GM10266 (cell line): ENCODE results near the gene PCDH9.

Source experiments
- DNase-seq: peaks from one replicate; pipeline ENCODE4 v3.0.0; 2012; ENCODE audit errors: extremely low spot score
- TF ChIP-seq, protein P1 (sequence below): IDR thresholded peaks from 2 replicates; pipeline ENCODE4 v1.5.1; 2012; ENCODE audit warnings: mild to moderate bottlenecking, low read depth; ENCODE audit not compliant: control insufficient read depth, insufficient read depth; ENCODE audit errors: missing control alignments

Gene PCDH9

DNA sequence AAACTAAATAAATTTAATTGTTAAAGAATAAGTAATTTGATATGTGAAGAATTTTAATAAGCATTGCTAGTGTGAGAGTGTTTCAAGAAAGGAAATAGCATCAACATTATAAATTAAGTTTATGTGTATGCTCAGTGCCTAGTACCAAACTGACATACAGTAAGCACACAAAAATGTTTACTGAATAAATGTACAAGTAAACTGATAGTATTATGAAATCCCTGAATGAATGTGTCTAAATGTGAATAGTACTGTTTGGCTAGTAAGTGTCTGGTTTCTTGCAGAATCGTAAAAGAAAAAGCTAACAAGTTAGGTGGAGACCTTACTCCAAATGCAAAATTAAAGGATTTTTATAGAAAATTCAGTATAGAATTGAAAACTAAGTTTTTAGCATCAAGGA, 233.6 kb downstream of the PCDH9 start:
- DNase-seq: no peak
- TF ChIP-seq, protein P1, sequence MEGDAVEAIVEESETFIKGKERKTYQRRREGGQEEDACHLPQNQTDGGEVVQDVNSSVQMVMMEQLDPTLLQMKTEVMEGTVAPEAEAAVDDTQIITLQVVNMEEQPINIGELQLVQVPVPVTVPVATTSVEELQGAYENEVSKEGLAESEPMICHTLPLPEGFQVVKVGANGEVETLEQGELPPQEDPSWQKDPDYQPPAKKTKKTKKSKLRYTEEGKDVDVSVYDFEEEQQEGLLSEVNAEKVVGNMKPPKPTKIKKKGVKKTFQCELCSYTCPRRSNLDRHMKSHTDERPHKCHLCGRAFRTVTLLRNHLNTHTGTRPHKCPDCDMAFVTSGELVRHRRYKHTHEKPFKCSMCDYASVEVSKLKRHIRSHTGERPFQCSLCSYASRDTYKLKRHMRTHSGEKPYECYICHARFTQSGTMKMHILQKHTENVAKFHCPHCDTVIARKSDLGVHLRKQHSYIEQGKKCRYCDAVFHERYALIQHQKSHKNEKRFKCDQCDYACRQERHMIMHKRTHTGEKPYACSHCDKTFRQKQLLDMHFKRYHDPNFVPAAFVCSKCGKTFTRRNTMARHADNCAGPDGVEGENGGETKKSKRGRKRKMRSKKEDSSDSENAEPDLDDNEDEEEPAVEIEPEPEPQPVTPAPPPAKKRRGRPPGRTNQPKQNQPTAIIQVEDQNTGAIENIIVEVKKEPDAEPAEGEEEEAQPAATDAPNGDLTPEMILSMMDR: no peak

DNA sequence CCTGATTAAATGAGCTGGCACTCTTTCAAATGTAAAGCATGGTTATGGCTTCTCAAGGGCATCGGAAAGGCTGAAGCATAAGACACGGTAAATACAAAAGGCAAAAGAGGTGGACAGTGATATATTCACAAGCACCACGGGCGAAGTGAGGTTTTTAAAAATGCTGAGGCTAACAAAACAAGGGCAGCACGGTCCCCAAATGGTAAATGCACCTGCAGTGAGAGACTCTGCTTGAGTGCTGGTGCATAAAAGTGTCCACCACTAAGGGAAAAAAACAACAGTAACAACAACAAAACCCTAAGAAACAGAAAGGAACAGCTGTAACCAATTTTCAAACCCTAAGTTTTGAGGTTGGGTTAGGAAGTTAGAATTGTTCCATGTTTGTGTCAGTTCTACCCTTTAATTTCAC, 234.9 kb downstream of the PCDH9 start:
- TF ChIP-seq, protein P1: no peak
- peak; percentile 25 for DNase-seq

DNA sequence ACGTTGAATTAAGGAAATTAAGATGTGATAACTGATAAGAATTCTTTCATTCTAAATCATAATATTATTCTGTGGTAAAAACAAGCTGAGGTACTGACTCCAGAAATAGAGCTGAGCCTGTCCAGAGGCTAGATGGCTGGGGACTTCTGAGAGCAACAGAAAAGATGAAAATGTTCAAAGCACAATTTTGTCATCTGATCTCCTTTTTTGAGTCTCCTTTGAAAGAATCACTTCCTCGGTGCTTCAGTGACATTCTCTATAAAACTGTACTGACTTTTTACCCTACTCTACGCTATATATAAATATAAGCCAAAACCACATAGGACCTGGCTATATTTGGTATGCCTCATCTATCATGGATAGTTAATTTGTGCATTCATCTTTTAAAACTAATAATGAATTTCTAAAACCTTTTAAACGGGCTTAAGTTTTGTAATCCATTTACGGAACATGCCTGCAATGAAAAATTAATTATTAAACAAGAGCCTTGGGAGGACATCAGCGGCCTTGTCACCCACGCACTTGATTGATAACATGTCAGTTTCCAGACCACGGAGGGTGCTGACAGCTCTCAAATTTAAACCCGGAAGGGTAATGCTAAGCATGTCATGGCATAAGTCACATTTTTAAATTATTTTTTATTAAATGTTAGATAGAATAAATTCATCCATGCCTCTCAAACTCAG, 235.5 kb downstream of the PCDH9 start:
- TF ChIP-seq, protein P1: no peak
- DNase-seq: peak; percentile 7

DNA sequence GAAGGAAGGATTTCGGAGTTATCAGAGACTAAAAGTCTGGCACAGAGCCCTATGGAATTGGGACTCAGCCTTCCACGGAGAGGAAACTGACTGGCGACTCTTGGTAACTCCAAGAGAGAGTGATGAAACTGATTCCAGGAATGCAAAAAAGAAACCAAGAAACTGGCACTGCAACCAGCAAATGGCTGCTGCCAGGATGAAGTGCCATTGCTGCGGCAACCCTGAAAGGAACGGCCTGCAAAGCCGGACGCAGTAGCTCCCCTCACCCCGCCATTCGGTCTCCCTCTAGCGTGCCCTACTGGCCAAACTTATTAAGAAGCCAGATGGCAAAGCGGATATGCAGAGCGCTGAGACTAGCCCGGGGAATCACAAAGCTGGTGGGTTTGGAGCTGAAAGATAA, 236.0 kb downstream of the PCDH9 start:
- TF ChIP-seq, protein P1: peak; percentile 61
- DNase-seq: no peak

DNA sequence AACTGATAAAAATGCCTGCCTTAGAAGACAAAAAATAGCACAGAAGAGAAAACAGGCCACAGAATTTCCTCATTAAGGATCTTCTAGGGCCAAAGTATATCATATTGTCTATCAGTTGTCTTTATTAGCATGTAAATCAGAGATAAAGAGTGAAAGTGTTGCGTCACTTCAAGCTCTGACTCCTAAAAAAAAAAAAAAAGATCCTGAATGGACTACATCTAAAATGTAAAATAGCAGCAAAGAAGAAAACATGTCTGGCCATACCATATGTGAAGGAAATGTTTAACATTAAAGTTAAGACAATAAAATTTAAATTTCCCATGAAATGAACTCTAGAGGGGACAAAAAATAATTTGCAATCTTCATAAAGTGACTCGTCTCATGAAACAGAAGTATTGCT, 237.4 kb downstream of the PCDH9 start:
- no peak for DNase-seq
- TF ChIP-seq, protein P1: no peak

DNA sequence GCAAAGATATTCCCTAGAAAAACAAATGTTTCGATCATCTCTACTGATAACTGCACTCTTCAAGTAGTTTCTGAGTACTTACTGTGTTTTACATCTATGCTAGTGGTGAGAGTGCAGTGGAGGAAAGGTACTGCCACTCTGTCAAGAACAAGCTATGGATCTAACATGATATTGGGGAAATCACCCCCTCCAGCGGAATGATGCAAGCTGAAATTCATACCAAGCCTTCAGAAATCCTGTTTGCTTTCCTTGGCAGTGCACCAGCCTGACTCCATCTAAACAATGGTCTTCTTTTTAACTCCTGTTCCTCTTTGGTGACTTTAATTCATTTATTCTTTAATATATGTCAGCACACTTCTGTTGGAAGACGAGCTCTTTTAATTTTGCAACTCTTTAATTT, 238.0 kb downstream of the PCDH9 start:
- DNase-seq: no peak
- TF ChIP-seq, protein P1: no peak

DNA sequence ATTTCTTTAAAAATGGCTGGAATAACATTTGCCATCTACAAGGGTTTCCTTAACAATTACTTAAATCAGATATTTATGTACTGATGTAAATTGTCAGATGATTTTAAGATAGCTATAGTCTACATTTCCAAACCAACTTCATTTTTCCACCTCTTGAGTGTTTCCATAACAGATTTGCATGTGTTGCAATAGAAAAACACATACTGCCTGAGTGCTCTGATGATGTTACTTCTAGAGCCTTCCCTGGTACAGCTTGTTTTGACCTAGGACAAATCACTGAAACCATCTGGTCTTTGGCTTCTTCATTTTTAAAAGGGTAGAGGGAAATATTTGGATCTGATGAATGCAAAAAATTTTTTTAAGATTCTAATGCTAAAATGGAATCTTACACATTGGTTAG, 245.9 kb downstream of the PCDH9 start:
- no peak for DNase-seq
- TF ChIP-seq, protein P1: no peak
